ENCODE data around the gene AP3S2.
A peak's percentile ranks its signal among the peaks of the same experiment; 100 is the strongest.

Gene AP3S2

DNA sequence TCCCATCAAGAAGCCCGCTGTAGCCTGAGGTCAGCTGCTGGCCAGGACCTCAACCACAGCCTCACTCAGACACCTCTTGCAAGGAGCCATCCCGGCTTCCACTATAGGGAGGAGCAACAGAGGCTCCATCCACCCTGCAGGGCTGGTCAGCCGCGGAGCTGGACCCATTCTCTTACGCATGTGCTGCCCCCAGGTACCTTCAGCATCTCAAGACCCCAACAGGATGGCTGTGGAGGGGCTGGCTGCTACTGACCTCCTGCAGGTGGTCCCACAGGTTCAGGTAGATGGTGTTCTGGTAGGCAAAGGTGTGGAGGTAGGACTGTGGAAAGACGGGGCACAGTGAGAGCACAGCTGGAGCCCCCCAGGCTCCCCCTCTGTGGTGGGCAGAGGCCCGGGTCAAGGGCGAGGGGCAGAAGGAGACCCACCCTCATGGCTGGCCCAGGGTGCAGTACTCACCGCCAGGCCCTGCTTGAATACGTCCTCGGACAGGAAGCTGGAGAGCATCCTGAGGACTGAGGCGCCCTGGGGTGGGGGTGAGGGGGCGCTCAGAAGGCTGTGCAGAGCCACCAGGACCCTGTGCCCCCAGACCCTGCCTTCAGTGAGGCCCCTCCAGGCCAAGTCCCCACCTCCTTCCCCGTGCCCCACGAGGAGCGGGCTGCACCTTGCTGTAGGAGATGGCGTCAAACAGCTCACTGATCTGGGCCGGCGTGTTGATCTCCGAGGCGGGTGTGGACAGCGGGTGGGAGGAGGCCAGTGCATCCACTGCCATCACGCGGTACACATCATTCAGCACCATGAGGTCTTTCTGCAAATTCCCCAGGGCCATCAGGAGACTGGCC, 90.6 kb downstream of the AP3S2 start:
- TF ChIP-seq, protein P1, sequence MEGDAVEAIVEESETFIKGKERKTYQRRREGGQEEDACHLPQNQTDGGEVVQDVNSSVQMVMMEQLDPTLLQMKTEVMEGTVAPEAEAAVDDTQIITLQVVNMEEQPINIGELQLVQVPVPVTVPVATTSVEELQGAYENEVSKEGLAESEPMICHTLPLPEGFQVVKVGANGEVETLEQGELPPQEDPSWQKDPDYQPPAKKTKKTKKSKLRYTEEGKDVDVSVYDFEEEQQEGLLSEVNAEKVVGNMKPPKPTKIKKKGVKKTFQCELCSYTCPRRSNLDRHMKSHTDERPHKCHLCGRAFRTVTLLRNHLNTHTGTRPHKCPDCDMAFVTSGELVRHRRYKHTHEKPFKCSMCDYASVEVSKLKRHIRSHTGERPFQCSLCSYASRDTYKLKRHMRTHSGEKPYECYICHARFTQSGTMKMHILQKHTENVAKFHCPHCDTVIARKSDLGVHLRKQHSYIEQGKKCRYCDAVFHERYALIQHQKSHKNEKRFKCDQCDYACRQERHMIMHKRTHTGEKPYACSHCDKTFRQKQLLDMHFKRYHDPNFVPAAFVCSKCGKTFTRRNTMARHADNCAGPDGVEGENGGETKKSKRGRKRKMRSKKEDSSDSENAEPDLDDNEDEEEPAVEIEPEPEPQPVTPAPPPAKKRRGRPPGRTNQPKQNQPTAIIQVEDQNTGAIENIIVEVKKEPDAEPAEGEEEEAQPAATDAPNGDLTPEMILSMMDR (conservative IDR thresholded peaks at IDR 0.05; ENCODE audit: low read length), result no peak
- TF ChIP-seq EZH2phosphoT487 (IDR thresholded peaks at IDR 0.05; ENCODE audit: borderline replicate concordance), result no peak
- H3K9ac ChIP-seq (ENCODE audit: low read depth, low read length, poor library complexity, severe bottlenecking), result no peak overlapping the region
- no peaks in the 10 kb centered on the region for H4K20me1 ChIP-seq (ENCODE audit: insufficient read depth, low read length, poor library complexity, severe bottlenecking)
- no peaks in the 10 kb centered on the region for H3K27me3 ChIP-seq (ENCODE audit: insufficient read depth, low read length, poor library complexity, severe bottlenecking)
- H3K79me2 ChIP-seq (ENCODE audit: insufficient read depth, low read length), result no peaks in the 10 kb centered on the region
- 0 out of 2 replicates have a peak overlapping the region, but pooled peaks have one; percentile 19 for H2AFZ ChIP-seq (ENCODE audit: low read length)
- H3K4me3 ChIP-seq (ENCODE audit: low read length, poor library complexity, severe bottlenecking), result no peak overlapping the region
- H3F3A ChIP-seq (ENCODE audit: low read depth), result no peaks in the 10 kb centered on the region
- no peaks in the 10 kb centered on the region for H3K36me3 ChIP-seq (ENCODE audit: insufficient read depth, low read length)
- H3K4me2 ChIP-seq (ENCODE audit: low read depth, low read length, poor library complexity, severe bottlenecking), result no peak overlapping the region
- no peaks in the 10 kb centered on the region for H3K9me3 ChIP-seq (ENCODE audit: insufficient read depth, low read depth, low read length)
- H3K4me1 ChIP-seq (ENCODE audit: insufficient read depth, low read length, poor library complexity, severe bottlenecking), result no peaks in the 10 kb centered on the region
- H3K9me2 ChIP-seq (replicated peaks; ENCODE audit: low read depth, low read length), result no peaks in the 10 kb centered on the region

DNA sequence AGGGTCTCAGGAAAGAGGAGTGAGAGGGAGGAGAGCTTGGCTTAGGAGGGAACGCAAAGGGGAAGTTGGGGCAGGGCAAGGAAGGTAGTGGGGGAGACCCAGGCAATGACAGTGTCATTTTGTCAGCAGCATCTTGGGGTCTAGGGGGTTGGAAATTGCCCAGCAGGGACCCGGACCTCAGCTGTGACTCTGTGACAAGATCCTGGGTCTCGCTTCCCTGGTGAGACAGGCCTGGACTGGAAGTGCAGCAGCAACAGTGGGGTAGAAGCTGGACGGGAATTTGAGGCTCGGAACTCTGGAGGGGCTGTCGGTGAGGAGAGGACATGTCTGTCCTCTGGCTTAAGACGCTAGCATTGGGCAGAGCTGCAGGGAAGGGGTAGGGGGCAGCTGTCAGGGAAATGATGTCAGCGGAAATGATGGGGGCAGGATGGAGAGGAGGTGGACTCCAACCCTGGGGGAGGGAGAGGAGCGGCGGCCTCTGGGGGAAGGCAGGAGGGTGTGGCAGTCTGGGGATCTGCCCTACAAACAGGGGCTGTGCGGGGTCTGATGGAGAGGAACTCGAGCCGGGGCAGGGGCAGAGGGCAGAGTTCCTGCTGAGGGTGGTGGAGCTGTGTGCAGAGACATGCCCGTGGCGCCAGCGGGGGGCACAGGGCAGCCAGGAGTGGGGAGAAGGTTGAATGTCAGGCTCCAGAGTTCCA, 91.4 kb downstream of the AP3S2 start:
- Histone ChIP-seq H3K4me2 (ENCODE audit: low read depth, low read length, poor library complexity, severe bottlenecking) (no peak overlapping the region), H3K27me3 (ENCODE audit: insufficient read depth, low read length, poor library complexity, severe bottlenecking) (no peaks in the 10 kb centered on the region), H3K36me3 (ENCODE audit: insufficient read depth, low read length) (no peaks in the 10 kb centered on the region), H3K4me1 (ENCODE audit: insufficient read depth, low read length, poor library complexity, severe bottlenecking) (no peaks in the 10 kb centered on the region), H2AFZ (ENCODE audit: low read length) (0 out of 2 replicates have a peak overlapping the region, but pooled peaks have one; percentile 19), H3K9me2 (replicated peaks; ENCODE audit: low read depth, low read length) (no peaks in the 10 kb centered on the region), H3K79me2 (ENCODE audit: insufficient read depth, low read length) (no peaks in the 10 kb centered on the region), H3K9me3 (ENCODE audit: insufficient read depth, low read depth, low read length) (no peaks in the 10 kb centered on the region), H4K20me1 (ENCODE audit: insufficient read depth, low read length, poor library complexity, severe bottlenecking) (no peaks in the 10 kb centered on the region), H3K4me3 (ENCODE audit: low read length, poor library complexity, severe bottlenecking) (no peak overlapping the region), H3F3A (ENCODE audit: low read depth) (no peaks in the 10 kb centered on the region), H3K9ac (ENCODE audit: low read depth, low read length, poor library complexity, severe bottlenecking) (no peak overlapping the region)
- no peak for TF ChIP-seq EZH2phosphoT487 (IDR thresholded peaks at IDR 0.05; ENCODE audit: borderline replicate concordance)
- TF ChIP-seq, protein P1 (conservative IDR thresholded peaks at IDR 0.05; ENCODE audit: low read length), result no peak

DNA sequence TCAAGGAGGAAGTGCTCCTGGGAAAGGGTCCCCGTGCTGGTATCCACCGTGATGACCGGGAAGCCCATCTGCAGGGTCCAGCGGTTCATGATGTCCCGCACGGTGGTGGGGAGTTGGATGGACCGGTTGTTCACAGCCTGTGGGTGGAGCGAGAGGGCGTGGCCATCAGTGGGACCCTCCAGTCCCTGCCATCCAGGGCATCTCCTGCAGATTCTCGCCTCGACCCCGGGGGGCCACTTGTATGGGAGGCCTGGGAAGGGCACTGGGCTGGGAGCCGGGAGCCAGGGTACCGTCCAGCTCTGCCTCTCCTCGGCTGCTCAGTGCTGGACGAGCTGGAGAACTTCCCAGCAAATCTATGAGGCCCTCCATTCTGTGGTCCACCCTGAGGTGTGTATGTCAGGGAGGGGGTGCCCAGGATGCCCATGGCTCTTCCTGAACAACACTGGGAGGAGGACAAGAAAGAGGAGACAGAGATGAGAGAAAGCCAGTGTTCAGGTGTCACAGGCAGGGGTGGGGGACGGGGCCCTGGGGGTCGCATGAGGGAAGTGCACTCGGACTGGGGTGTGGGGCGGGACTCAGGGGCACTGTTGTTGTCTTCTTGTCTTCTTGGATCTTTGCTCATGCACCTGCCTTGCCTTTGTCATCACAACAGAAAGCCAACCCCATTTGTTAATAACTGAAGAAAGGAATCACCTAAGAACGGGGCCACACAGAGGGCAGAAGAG, 92.2 kb downstream of the AP3S2 start:
- TF ChIP-seq, protein P1 (conservative IDR thresholded peaks at IDR 0.05; ENCODE audit: low read length), result no peak
- TF ChIP-seq EZH2phosphoT487 (IDR thresholded peaks at IDR 0.05; ENCODE audit: borderline replicate concordance), result no peak
- H3K27me3 ChIP-seq (ENCODE audit: insufficient read depth, low read length, poor library complexity, severe bottlenecking), result no peaks in the 10 kb centered on the region
- H3K79me2 ChIP-seq (ENCODE audit: insufficient read depth, low read length), result no peaks in the 10 kb centered on the region
- no peaks in the 10 kb centered on the region for H3K9me3 ChIP-seq (ENCODE audit: insufficient read depth, low read depth, low read length)
- H3K9me2 ChIP-seq (replicated peaks; ENCODE audit: low read depth, low read length), result no peaks in the 10 kb centered on the region
- no peak overlapping the region for H2AFZ ChIP-seq (ENCODE audit: low read length)
- H3K9ac ChIP-seq (ENCODE audit: low read depth, low read length, poor library complexity, severe bottlenecking), result no peak overlapping the region
- no peaks in the 10 kb centered on the region for H4K20me1 ChIP-seq (ENCODE audit: insufficient read depth, low read length, poor library complexity, severe bottlenecking)
- H3K4me2 ChIP-seq (ENCODE audit: low read depth, low read length, poor library complexity, severe bottlenecking), result no peak overlapping the region
- no peak overlapping the region for H3K4me3 ChIP-seq (ENCODE audit: low read length, poor library complexity, severe bottlenecking)
- no peaks in the 10 kb centered on the region for H3K36me3 ChIP-seq (ENCODE audit: insufficient read depth, low read length)
- no peaks in the 10 kb centered on the region for H3F3A ChIP-seq (ENCODE audit: low read depth)
- no peaks in the 10 kb centered on the region for H3K4me1 ChIP-seq (ENCODE audit: insufficient read depth, low read length, poor library complexity, severe bottlenecking)

Measured in Loucy (cell line).